HG03469 (cell line): ENCODE data around the gene PRXL2C.

Experiments
- ATAC-seq: cut with Tn5 transposase; IDR thresholded peaks from one replicate; pipeline ENCODE4 v1.9.1; 2021; ENCODE audit warnings: mild to moderate bottlenecking, moderate library complexity, moderate number of reproducible peaks; ENCODE audit not compliant: unreplicated experiment

PRXL2C gene

DNA sequence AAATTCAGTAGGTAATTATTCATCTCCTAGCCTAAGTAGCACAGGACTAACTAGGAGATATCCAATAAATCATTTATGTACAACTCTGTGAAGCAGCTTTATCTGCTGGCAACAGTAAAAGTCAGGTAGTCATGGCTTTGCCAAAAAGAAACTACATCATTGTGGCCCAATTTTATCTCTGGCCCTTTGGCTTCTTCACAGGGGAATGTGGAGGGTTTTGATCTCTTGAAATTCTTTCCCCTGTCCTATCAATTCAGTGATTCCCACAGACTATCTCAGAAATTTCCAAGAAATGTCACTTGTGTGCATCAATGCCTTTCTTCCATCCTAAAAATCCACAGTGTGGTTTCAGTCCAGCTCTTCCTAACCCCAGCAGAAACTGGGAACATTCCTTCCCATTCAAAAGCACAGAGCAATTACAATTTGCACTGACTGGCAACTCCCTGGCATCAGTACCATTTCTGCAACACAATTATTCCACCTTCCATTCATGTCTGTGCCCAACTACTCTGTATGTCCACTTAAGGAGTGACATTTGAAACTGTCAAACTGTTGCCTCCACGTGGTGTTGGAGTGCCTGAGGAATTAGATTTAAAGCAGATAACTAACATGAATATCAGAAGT is 42.0 kb downstream of the PRXL2C start:
- ATAC-seq: no peak

DNA sequence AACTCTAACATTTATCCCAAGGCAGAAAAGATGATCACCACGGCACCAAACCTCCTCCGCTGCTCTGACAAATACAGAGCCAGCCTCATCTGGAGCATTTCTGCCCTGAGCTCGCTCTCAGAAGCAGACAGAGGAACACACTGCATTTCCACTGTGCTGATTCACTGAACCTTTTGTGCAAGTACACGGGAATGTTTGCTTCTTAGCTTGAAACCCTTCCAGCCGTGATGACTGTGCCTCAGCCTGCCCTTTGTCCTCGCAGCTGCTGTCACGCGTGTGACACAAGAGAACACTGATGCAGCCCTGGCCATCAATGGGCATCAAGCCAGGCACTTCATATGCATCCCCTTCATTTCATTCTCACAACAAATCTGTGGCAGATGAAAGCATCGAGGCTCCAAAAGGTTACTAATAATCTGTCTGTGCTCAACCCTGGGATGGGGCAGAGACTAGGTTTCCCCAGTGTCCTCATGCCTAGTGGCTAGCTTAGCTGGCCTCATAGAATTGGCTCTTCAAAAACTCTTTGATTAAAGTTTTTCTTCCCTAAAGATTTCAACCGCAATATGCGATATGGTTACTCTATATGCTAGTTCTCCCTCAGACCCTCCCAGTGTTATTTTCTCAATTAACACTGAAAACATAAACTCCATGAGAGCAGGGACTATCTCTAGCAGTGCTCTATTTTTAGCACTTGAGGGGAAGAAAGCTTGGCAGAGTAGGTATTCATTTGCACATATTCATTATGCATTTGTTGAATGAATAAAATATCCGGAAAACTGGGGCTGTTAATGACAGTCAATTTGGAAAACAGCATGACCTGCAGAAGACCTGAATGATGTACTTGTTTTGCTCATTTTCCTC is 42.8 kb downstream of the PRXL2C start:
- ATAC-seq: no peak

DNA sequence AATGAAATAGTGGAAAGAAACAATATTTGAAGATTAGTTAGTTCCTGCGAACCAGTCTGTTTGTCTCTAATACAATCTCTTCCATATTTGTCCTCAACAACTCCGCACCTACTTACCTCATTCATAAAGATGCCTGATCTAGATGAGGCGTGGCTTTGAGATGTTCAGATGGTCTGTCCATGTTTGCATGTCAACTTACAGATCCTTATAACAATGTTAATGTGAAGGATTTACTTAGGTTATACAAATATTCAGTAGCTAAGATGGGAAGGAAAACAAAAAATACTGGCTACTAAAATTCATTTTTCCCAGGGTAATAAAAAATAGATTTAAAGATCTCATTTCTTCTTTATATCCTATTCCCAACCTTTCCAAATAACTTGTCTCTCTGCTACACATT is 43.8 kb downstream of the PRXL2C start:
- ATAC-seq: no peak

DNA sequence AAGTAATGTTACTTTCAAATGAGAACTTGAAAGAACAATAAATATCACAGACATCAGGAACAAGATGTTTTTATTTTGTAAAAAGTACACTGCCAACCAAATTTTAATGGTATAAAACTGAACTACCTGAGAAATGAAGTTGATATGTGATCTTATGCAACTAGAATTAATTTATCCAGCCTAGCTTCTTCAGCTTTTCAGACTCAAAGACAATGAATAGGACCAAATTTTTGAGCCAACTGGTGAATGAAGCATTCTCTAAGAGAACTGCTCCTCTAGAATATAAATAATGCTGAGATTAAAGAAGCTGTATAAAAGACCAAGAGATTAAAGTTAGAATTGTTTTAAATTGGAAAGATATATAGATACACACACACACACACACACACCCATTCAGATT is 45.4 kb downstream of the PRXL2C start:
- ATAC-seq: no peak

DNA sequence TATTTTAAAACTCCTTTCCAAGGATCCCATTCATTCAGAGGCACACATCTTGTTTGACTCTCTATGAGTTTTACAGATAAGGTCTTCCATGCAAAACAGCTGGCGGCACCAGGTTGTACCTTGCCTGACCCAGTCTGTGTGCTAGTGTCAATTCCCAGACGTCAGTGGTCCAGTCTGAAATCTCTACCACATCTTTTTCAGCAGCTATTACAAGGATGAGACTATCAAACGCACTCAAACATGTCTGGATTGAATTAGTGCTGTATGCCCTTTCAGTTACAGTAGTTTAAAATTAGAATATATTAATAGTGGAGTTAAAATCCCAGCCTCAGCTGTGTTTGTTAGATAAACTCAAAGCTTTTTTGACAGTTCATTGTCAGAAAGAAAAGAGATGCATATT is 47.1 kb downstream of the PRXL2C start:
- no peak for ATAC-seq

DNA sequence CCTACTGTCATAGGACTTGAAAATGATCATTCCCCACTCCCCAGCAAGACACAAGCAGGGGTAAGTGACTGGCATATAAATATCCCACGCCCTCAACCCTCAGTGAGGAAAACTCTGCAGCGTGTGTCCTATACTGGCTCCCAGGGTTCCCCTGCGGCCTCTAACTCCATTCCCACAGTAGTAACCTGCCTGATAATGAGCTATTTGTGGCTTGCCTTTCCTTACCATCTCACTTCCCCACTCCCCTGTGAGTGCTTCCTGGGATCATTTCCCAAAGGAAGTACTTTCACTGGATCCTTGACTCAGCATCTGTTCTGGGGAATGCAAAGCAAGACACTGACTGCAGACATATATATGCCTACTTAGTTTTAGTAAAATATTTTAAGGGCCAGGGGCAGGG is 49.8 kb downstream of the PRXL2C start:
- no peak for ATAC-seq

DNA sequence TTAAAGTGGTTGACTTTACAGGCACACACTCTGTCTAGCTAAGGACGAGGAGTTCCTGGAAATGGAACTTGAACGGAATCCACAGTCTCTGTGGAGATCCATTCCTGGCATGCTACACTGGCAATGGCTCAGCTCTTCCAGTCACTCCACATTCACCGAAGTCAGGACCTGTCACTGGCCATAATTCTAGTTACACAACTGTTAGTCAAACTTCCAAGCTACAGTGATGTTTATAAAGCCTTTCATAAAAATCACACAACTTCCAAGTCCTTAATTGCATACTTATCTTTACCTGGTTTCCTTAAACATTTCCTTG is 51.2 kb downstream of the PRXL2C start:
- ATAC-seq: no peak

DNA sequence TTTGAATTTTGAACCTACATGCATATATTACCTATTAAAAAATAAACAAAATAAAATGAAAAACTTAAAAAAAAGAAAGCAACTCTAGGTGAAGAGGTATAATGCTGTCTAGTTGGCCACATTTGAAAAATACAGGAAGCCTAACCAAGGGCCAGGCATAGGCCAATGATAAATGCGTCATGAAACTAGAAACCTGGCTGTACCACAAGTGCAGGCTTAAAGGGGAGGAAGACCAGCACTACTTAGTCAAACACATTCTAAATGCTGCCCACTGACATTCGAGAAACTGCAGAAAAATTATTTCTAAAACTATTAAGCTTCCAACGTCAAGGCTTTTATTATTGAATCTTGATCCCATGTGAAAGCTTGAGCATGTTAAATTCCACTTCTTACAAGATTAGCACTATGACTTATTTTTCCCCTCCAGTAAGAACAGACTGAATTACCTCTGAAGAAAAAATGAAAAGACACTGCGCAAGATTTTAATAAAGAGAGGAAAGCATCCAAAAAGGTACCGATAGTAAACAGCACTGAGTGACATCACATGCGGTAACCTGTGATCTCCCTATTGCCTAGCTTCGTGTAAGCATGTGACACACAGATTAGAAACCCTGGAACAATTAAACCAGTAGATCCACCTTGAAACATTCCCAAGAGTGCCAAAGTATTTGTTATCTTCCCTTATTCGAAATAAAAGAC is 51.7 kb downstream of the PRXL2C start:
- ATAC-seq: no peak

DNA sequence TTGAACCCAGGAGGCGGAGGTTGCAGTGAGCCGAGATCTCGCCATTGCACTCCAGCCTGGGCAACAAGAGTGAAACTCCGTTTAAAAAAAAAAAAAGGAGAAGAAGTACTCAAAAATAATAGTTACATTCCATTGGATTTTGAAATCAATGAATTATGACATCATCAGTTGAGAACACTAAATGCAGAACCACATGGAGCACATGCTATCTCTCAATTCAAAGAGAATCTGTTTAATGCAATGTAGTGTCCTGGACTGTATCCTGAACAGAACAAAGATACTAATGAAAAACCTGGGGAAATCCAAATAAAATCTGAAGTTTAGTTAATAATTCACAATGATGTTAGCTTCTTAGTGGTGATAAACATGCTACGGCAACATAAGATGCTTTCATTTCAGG is 55.8 kb downstream of the PRXL2C start:
- no peak for ATAC-seq

DNA sequence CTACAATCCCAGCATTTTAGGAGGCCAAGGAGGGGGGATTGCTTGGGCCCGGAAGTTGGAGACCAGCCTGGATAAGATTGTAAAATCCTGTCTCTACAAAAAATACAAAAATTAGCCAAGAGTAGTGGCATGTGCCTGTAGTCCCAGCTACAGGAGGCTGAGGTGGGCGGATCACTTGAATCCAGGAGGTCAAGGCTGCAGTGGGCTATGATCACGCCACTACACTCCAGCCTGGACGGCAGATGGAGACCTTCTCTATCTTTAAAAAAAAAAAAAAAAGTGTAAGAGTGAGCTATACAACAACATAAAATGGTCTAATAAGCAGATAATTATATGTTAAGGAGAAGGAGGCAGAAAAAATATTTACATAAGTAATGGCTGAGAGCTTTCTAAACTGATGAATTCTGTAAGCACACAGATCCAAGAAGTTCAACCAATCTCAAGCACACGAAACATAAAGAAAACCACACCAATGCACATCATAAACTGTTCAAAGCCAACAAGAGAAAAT is 58.5 kb downstream of the PRXL2C start:
- ATAC-seq: no peak
